Articular chondrocyte of knee joint (primary cell): ENCODE results near the gene VANGL1. TPM values are rescaled to one million over a fixed set of nuclear protein-coding genes. Genes with fewer than 3 reads are reported as not detected.

Source experiments
- small RNA-seq: library from RNA; depleted of rRNA; stranded (forward); fragments of <200 nt; gene quantifications from one replicate; pipeline ENCODE3, GENCODE V24; 2012
- total RNA-seq: library from RNA; depleted of rRNA; stranded (reverse); fragments of >200 nt; gene quantifications from 2 replicates; pipeline ENCODE4 v1.2.3, GENCODE V29; 2012

VANGL1 gene
- 18.2 and 19.6 TPM in 2 replicates for total RNA-seq

DNA sequence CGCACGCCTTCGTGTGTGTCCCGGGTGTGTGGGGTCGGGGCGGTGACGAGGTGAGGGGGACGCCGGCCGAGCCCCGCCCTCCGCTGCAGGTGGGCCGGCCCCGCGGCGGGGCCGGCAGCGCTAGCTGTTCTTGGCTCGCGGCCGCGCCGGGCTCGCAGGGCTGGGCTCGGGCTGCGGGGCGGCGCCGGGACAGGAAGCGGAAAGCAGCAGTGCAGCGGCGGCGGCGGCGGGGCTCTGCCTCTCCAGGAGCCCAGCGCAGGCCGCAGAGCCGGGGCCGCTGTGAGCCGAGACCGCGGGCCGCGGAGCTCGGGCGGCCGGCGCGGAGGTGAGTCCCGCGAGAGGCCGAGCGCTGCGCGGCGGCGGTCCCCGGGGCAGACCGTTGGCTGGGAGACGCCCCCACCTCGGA, at the start of gene VANGL1:
VANGL1 (plus strand) TSS at position 209 of the 406 bp plus-strand sequence. CDS start 9,444 bp downstream, outside the sequence.

Small RNA genes within 50 kb of the gene (small RNA-seq; reads per million reads assigned to genes)
- gene RF00406 (1.7 reads per million, percentile 67 among the genes with 10 or more reads in this experiment), gene RN7SL420P (not detected)

Other genes starting within 250 kb of the VANGL1 start
- not detected in 2 replicates for gene CASQ2, start 126.7 kb downstream of the VANGL1 start, total RNA-seq
- gene NHLH2, start 199.2 kb downstream of the VANGL1 start, total RNA-seq: not detected in 2 replicates